Measurements from ENCODE around the gene KCTD2.

KCTD2 gene

GRCh38 chr17:75098861-75099260 is 51.8 kb downstream of the KCTD2 start:
- DNase-seq (ENCODE audit: low read depth in 2 of 2): no peak

- no peak for DNase-seq (ENCODE audit: low read depth in 2 of 2)
Observed at GRCh38 chr17:75099881-75100595, 53.0 kb downstream of the KCTD2 start.

DNA sequence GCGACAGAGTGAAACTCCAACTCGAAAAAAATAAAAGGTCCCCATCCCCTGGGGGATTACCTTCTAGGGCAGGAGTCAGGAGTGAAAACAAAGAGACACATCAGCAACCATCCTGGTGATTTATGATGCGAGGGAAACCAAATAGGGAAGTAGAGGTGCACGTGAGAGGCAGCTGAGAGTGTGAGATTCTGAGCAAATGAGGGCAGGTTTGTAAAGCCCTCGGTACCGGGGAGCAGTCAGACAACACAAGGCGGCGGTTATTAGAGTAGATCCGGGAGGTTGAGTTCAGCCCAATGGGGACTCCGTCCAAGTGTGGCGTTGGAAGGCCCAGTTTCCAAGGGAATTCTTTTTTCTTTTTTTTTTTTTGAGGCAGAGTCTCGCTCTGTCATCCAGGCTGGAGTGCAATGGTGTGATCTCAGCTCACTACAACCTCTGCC is 55.4 kb downstream of the KCTD2 start:
- DNase-seq (ENCODE audit: low read depth in 2 of 2): no peak

DNA sequence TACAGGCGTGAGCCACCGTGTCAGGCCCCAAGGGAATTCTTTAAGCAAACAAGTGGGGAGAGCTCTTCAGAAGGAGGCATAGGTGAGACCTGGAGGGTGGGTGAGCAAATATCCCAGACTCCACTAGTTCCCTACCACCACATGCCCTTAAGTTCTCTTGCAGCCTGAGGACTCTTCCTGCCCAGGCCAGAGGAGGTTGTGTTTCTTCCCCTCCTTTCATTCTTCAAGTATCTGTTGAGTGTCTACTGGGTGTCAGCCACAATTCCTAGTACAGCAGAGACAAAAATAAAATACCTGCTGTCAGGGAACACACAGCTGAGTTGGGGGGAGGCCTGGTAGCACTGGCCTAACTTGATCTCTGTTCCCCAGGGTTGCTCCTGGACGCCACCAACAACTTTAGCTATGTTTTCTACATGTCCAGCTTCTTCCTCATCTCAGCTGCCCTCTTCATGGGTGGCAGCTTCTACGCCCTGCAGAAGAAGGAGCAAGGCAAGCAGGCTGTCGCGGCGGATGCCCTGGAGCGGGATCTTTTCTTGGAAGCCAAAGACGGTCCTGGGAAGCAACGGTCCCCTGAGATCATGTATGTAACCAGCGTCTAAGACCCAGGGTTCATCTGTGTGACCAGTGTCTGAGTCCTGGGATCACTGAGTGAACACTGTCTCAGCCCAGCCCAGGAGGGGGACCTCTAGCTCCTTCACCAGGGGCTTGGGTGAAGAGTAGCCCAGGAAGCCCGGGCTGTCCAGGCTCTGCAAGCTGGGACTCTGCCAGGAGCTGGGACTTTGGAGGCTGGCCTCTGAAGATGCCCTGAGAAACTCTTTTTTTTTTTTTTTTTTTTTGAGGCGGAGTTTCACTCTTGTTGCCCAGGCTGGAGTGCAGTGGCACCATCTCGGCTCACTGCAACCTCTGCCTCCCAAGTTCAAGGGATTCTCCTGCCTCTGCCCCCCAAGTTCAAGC is 56.9 kb downstream of the KCTD2 start:
- DNase-seq (ENCODE audit: low read depth in 2 of 2): no peak

GRCh38 chr17:75105126-75106080 is 58.4 kb downstream of the KCTD2 start:
- DNase-seq (ENCODE audit: low read depth in 2 of 2): no peak

- no peak for DNase-seq (ENCODE audit: low read depth in 2 of 2)
Observed at GRCh38 chr17:75108193-75108592, 61.2 kb downstream of the KCTD2 start.

GRCh38 chr17:75109046-75109406 is 62.0 kb downstream of the KCTD2 start:
- no peak for DNase-seq (ENCODE audit: low read depth in 2 of 2)

DNA sequence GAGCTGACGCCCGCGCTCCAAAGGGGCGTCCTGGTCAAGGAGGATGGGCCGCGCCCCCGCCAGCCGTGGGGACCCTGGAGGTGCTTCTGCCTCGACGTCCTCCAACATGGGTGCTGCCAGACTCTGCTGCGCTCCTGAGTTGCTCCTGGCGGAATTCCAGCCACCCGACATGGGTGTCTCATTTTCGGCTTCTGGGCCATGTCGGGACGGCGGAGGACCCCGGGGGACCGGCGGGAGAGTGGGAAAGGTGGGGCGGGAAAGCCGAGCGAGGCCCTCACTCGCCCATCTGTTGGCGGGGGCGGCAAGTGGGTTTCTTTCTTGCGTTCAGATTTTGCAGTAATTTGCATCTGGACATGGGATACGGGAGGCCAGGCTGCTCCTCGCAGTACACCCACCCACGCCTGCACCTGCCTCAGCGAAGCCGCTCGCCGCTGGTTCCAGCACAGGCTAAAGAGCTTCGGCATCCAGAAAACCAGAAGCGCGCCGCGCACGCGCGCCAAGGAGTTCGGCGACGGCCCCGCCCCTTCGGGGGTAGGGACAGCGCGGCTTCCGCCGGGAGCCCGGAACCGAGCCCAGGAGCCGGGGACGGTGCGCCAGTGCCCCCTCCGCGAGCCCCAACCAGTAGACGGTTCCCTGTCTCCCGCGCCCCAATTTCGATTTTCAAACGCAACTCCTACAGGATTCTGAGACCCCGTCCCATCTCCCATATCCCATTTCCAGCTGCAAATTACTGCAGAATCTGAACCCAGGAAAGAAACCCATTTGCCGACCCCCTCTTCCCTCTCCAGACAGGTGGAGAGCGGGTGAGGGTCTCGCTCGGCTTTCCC is 62.6 kb downstream of the KCTD2 start, which contains the start of gene ARMC7:
Gene ARMC7, plus strand, starts transcription at position 563 of the 827 bp plus-strand sequence. CDS start 320 bp downstream, outside the sequence.
- DNase-seq (ENCODE audit: low read depth in 2 of 2): peak; percentile 77 to 78

DNA sequence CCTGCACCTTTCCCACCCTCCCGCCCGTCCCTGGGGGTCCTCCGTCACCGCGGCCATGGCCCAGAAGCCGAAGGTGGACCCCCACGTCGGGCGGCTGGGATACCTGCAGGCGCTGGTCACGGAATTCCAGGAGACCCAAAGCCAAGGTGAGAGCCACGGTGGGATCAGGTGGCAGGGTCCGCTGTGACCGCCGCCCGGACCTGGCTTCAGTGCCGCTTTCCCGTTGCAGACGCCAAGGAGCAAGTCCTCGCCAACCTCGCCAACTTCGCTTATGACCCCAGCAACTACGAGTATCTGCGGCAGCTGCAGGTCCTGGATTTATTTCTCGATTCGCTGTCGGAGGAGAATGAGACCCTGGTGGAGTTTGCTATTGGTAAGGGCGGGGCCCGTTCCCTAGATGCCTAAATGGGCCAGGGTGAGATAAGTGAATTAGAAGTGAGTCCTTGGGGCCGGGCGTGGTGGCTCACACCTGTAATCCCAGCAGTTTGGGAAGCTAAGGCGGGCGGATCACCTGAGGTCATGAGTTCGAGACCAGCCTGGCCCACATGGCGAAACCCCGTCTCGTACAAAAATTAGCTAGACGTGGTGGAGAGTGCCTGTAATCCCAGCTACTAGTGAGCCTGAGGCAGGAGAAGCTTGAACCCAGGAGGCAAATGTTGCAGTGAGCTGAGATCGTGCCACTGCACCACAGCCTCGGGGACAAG is 63.4 kb downstream of the KCTD2 start:
- DNase-seq (ENCODE audit: low read depth in 2 of 2): no peak

- no peak for DNase-seq (ENCODE audit: low read depth in 2 of 2)
Observed at GRCh38 chr17:75111777-75112335, 64.8 kb downstream of the KCTD2 start.

DNA sequence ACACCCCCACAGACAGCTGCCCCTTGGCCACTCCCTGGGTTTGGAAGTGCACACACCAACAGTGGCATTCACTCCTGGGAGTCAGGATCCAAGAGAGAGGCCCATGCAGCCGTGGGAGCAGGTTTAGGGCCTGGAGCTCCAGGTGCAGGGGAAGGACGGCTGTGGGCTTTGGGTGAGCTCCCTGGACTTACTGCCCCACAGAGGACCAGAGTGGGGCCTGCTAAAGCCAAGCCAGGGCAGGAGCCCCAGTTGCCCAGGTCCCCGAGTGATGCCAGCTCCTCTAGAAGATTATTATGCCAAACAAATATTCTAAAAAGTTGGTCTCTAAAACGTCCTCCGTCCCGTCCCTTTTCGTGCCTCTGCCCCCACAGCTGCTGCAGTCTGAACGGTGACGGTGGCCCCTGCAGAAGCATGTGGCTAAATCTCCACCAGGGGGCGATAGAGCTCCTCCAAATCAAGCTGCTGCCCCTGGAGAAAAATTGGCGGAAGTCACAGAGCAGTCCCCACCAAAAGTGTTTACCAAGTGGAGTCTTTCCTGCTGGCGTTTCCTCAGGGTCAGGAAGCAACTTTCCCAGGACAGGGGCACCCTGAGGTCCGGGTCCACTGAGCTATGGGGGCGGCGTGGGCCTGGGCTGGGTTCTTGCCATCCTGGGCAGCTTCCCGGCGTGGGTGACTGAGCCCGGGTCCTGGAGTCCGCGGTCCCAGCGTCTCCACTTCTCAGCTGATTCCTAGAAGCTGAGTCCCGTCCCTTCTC is 67.0 kb downstream of the KCTD2 start:
- peak; percentile 65 to 81 for DNase-seq (ENCODE audit: low read depth in 2 of 2)

DNA sequence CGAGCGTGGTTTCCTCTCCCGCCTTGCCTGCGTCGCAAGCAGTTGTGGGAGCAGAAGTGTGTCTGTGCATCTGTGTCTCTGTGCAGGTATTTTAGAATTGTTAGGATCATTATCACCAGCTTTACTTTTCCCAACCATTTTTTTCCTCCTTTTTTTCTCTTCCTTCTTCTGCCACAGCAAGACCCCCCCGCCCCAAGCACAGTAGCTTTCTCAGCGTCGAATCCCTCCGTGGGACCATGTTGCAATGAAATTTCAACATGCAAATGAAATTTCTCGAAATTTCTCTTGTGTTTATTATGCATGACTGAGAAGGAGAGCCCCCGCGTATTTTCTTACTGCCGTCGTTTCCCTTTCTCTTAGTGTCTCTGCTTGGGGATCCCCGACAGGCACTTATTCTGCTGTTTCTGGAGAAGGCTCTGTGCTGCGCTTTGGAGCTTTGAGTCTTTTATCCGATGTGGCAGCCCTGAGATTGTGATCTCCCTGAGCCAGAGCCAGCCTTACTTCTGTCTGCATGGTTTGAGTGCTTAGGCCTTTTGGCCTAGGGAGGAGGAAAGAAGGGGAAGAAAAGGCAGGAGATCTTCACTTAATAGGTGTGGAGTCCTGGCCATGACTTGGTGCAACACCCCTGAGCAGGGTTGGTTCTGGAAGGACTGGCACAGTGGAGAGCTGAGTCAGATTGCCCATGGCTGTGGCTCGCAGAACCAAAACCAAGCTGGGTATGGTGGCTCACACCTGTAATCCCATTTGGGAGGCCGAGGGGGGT is 67.7 kb downstream of the KCTD2 start:
- DNase-seq (ENCODE audit: low read depth in 2 of 2): no peak

Data from stimulated activated CD8-positive, alpha-beta memory T cell treated with anti-CD3 and anti-CD28 coated beads, Interleukin-15, amount 100 ng/mL, for 4 hours (primary cell).